ENCODE results near the gene ADAMTS8.

DNA sequence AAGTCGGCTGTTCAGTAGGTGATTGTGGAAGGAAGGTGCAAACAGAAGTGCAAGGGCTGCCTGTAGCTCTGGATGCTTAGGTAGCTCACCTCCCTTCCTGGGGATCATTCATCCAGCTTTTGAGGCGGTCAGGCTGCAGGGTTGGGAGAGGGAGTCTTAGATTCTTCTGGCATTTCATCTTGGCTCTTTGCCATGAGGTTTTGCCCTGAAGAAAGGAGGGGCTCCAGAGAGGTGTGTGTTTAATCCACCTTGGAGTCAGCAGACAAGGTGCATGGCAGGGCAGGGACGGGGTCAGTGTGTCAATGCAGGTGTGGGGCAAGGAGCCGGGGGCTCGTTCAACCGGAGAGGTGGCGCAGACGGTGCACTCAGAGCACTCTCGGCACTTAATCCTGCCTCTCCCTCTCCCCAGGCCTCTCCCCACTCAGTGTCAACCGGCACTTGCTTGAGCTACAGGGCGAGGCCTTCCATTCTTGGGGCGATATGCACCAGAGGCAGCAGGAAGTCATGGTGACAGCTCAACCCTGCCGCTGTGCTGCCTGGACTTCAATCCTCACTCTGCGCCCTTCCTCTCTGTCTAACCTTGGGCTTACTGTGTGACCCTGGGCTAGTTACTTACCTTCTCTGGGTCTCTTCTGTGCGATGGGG lies 27.2 kb upstream of the ADAMTS8 start:
- TF ChIP-seq, protein P1, sequence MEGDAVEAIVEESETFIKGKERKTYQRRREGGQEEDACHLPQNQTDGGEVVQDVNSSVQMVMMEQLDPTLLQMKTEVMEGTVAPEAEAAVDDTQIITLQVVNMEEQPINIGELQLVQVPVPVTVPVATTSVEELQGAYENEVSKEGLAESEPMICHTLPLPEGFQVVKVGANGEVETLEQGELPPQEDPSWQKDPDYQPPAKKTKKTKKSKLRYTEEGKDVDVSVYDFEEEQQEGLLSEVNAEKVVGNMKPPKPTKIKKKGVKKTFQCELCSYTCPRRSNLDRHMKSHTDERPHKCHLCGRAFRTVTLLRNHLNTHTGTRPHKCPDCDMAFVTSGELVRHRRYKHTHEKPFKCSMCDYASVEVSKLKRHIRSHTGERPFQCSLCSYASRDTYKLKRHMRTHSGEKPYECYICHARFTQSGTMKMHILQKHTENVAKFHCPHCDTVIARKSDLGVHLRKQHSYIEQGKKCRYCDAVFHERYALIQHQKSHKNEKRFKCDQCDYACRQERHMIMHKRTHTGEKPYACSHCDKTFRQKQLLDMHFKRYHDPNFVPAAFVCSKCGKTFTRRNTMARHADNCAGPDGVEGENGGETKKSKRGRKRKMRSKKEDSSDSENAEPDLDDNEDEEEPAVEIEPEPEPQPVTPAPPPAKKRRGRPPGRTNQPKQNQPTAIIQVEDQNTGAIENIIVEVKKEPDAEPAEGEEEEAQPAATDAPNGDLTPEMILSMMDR (IDR thresholded peaks at IDR 0.05): no peak
- TF ChIP-seq POLR2AphosphoS5 (IDR thresholded peaks at IDR 0.05; ENCODE audit: insufficient read depth in 1 of 2, low read depth in 1 of 2): no peak

Data from vagina (tissue), 2 donors.